NCI-H2081 treated with DMSO at 0.1 percent for 48 hours (cell line): ENCODE measurements around the gene EPS8.
"Not testable (repeated sequence)": the region's sequence is repeated elsewhere in the genome, so short reads cannot be mapped to it uniquely, and the experiment has no call there.

Experiments
- DNase-seq: peaks from one replicate; lab custom pipeline; 2025; lab: John Stamatoyannopoulos, UW

EPS8 gene

GRCh38 chr12:15756822-15757221, 32.4 kb downstream of the EPS8 start:
- DNase-seq, result no peak

DNA sequence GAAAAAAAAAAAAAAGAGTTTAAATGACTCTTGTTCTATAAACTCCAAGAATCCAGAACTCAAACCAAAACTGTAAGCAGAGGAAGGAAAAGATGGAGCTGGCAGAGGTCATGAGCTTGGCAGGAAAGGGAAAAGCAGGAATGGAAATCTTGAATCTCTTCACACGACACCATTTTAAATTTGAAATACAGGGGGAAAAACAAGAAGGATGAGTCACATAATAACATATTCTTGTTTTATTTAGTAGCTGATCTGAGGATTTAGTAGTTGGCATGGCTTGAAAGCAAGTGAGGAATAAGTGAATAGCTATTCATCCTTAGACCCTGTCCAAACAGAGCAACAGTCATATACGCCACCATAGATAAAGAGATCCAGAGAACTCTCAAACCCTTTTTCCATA, 35.0 kb downstream of the EPS8 start:
- DNase-seq, result no peak

DNA sequence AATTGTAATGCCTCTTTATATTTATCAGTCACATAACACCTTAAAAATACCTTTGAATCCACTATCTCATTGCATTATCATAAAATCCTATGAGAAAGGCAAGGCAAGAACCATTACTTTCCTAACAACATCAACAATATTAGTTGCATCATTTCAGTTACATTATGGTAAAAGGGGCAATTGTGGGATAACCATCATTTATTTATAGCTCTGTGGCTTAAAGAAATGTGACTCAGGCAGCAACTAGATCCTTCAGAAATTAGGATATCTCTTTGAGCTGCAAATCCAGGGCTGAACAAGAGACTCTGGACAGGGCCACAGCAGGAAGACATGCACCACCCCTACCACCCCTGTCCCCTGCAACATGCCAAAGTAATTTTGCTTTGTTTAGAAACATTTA, 36.4 kb downstream of the EPS8 start:
- no peak for DNase-seq

GRCh38 chr12:15751741-15752140, 37.4 kb downstream of the EPS8 start:
- DNase-seq, result no peak

- no peak for DNase-seq
These were observed 39.3 kb downstream of the EPS8 start for GRCh38 chr12:15749937-15750336.

- not testable (repeated sequence) for DNase-seq
These were observed 47.3 kb downstream of the EPS8 start for GRCh38 chr12:15741870-15742269.

- no peak for DNase-seq
These were observed 48.1 kb downstream of the EPS8 start for GRCh38 chr12:15741082-15741481.

GRCh38 chr12:15740389-15740788, 48.8 kb downstream of the EPS8 start:
- not testable (repeated sequence) for DNase-seq

DNA sequence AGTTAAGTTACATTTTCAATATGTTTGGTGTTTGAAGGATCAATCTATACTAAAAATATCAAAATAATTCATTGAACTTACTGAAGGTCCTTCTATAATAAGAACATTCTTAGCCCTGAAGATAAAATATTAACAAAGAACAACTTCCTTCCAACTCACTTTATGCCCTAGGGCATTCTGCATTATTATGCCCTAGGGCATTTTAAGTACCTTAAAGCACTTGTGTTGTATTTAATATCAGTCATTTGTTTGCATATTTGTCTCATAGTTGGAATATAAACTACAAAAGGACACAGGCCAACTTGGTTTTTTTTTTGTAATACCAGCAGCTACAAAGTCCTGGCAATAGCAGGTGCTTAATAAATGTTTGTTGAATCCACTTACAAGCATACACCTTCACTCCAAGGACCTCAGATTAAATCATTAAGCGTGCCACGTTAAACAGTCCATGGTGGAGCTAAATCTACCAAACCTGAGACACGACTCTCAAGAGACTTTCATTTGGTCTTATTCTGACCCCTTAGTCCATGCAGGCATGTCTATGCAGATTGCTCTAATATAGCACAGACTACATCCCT, 50.7 kb downstream of the EPS8 start:
- DNase-seq, result no peak

- no peak for DNase-seq
These were observed 53.2 kb downstream of the EPS8 start for GRCh38 chr12:15735837-15736615.

DNA sequence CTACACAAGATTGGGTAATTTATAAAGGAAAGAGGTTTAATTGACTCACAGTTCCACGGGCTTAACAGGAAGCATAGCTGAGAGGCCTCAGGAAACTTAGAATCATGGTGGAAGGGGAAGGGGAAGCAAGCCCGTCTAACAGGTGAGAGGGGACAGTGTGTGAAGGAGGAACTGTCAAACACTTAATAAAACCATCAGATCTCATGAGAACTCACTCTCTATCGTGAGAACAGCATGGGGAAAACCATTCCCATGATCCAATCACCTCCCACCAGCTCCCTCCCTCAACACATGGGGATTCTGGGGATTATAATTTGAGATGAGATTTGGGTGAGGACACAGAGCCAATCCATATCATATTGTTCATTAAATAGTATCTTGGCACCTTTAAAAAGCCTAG, 56.1 kb downstream of the EPS8 start:
- DNase-seq, result no peak

DNA sequence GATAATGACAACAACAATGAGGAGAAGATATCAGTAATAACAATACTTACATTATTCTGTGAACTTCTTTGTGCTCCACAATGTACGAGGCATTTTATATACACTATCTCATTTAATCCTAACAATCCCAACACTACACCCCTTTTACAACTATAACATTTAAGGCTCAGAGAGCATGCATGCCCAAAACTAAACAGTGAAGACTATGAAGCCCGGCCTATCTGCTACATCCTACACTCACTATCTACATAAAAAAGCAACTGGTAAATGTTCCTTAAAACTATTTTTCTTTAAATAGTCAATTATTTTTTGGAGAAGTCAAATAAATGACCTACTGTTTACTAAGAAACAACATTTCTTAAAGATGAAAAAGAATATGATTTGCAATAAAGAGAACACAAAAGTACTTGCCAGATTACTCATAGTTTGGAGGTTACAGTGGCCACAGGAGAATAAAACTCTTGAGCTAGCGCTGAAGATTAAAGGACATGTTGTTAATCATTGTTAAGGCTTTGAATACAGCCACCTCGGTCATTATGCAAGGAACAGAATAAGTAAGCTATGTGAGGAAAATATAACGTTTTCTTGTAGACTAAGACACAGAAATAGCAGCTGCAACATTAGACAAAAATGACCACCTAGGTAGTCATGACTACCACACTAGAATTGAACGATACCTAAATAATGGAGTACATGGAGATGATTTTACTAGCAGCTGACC, 56.7 kb downstream of the EPS8 start:
- no peak for DNase-seq

GRCh38 chr12:15731940-15732339, 57.2 kb downstream of the EPS8 start:
- DNase-seq, result no peak

DNA sequence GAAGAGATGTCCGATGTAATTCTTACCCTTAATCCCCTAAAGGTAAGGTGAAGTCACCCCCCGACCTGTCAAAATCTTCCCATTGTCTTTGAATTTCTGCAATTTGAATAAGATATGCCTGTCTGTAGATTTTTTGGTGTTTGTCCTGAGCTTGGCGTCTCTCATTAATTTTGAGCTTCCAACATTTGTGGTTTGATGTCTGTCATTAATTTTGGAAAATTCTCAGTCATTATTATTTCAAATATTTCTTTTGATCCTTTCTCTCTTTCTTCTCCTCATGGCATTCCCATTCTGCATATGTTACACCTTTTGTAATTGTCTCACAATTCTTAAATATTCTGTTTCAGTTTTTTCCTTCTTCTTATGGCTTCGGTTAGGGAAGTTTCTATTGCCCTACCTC, 60.1 kb downstream of the EPS8 start:
- DNase-seq, result no peak

DNA sequence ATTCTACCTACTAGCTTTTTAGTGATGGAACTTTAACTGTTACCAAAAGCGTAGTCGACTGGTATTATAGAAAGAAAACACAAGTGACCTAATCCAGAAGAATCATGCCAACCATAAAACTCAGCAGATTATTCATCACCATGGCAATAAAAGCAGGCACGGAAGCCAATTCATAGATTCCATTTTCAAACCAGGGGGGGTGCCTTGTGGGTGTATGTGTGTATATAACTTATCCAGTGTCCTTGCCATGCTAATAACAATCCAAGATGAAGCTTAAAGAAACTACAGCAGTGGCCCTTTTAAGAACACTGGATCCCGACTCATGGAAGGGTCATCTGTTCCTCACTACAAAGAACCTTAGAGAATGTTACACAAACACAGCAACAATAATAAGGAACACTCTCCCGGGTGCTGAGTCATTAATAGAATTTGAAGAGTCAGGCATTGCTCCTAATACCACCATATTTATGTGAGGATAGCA, 61.0 kb downstream of the EPS8 start:
- no peak for DNase-seq

GRCh38 chr12:15726878-15727150, 62.4 kb downstream of the EPS8 start:
- no peak for DNase-seq

GRCh38 chr12:15726027-15726877, 62.9 kb downstream of the EPS8 start:
- DNase-seq, result no peak

DNA sequence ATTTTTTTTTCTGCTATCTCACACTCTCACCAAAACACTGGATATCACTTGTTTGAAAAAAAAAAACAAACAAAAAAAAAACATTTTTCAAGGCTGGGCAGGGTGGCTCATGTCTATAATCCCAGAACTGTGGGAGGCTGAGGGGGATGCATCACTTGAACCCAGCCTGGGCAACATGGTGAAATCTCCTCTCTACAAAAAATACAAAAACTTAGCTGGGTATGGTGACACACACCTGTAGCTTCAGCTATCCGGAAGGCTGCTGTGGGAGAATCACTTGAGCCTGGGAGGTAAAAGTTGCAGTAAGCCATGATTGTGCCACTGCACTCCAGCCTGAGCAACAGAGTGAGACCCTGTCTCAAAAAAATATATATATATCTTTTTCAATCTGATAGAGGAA, 66.2 kb downstream of the EPS8 start:
- DNase-seq, result no peak

GRCh38 chr12:15721316-15722115, 67.7 kb downstream of the EPS8 start:
- DNase-seq, result no peak

DNA sequence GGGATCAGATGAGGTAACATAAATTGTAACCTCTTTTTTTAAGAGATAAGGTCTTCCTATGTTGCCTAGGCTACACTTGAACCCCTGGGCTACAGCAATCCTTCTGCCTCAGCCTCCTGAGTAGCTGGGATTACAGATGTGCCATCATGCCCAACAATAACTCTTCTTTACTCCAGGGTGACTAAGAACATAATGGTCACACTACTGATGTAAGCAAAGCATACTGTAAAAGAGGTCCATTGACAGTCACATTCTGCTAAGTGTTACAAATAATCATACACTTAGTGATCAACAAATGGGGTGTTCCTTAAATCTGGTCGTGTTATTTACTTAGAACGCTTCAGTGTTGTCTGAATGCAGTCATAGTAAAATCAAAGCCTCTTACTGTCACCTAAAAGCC, 68.9 kb downstream of the EPS8 start:
- DNase-seq, result no peak

DNA sequence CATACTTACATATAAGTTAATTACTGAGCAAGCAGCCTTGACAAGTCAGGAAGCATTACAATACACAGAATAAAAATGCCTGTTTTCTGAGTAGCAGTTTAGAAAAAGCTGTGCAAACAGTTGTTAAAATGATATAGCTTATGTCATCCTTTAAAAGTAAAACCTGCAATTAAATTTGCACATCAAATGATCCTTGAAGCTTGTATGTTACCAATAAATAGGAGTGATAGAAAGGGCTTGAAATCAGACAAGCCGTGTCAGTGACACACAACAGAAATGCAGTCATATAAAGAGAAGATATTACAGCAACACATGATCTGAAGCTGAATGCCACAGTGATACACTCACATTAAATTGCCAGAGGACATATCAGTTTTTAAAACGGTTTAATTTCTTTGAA, 70.0 kb downstream of the EPS8 start:
- DNase-seq, result peak; percentile 74
